WTC11 (cell line): Measurements from ENCODE around the gene LINC00305. TPM values are rescaled to one million over a fixed set of nuclear protein-coding genes. Genes with fewer than 3 reads are reported as not detected.

ENCODE experiments used
- ATAC-seq: fragments of 200-7000 bp; cut with Tn5 transposase; 2 replicates; pipeline ENCODE4 v1.10.0; 2021; ENCODE audit warnings: mild to moderate bottlenecking, moderate library complexity
- CTCF ChIA-PET: fragments of 300-600 bp; sonication (Branson Sonifier 250); formaldehyde crosslinking; loops from one replicate; lab custom pipeline; 2021; ENCODE audit warnings: antibody characterized with exemption; lab: Charles Lee
- POLR2A ChIA-PET: fragments of 350-600 bp; sonication (Branson Sonifier 250); formaldehyde crosslinking; loops from one replicate; lab custom pipeline; 2021; ENCODE audit warnings: antibody characterized with exemption; lab: Charles Lee
- DNase-seq: peaks from one replicate; pipeline ENCODE4 v3.0.0; 2021; ENCODE audit warnings: low spot score
- H3K27ac Mint-ChIP-seq: 2 replicates; pipeline ENCODE4 v1.8.0; 2021; ENCODE audit warnings: mixed read lengths
- H3K27me3 Mint-ChIP-seq: 2 replicates; pipeline ENCODE4 v1.8.0; 2021; ENCODE audit warnings: low read depth, mild to moderate bottlenecking, moderate library complexity, mixed read lengths
- H3K36me3 Mint-ChIP-seq: 2 replicates; pipeline ENCODE4 v1.8.0; 2021; ENCODE audit warnings: mixed read lengths
- H3K4me1 Mint-ChIP-seq: 2 replicates; pipeline ENCODE4 v1.8.0; 2022; ENCODE audit warnings: mixed read lengths
- H3K4me3 Mint-ChIP-seq: 2 replicates; pipeline ENCODE4 v1.8.0; 2021; ENCODE audit warnings: mild to moderate bottlenecking, moderate library complexity, mixed read lengths
- H3K9me3 Mint-ChIP-seq: 2 replicates; pipeline ENCODE4 v1.8.0; 2021; ENCODE audit warnings: mixed read lengths
- ATF1 ChIP-seq: sonication (generic); formaldehyde crosslinking; IDR thresholded peaks from 2 replicates; pipeline ENCODE4 v1.8.1; 2023; ENCODE audit warnings: mild to moderate bottlenecking, moderate library complexity, missing genetic modification reagents
- CREB1 ChIP-seq: sonication (generic); formaldehyde crosslinking; IDR thresholded peaks from 2 replicates; pipeline ENCODE4 v1.8.0; 2023; ENCODE audit warnings: mild to moderate bottlenecking, missing genetic modification reagents
- CREM ChIP-seq: sonication (generic); formaldehyde crosslinking; IDR thresholded peaks from 2 replicates; pipeline ENCODE4 v1.8.1; 2022; ENCODE audit warnings: mild to moderate bottlenecking, missing genetic modification reagents, moderate library complexity
- ETV6 ChIP-seq: sonication (generic); formaldehyde crosslinking; IDR thresholded peaks from 2 replicates; pipeline ENCODE4 v1.8.1; 2022; ENCODE audit warnings: mild to moderate bottlenecking, missing genetic modification reagents
- FOXK1 ChIP-seq: sonication (generic); formaldehyde crosslinking; IDR thresholded peaks from 2 replicates; pipeline ENCODE4 v1.8.0; 2022; ENCODE audit warnings: mild to moderate bottlenecking, moderate library complexity, missing genetic modification reagents
- GRHL2 ChIP-seq: fragments of 250-450 bp; sonication (Bioruptor Pico); IDR thresholded peaks from 2 replicates; pipeline ENCODE4 v1.8.0; 2022; ENCODE audit warnings: mild to moderate bottlenecking, moderate library complexity; ENCODE audit not compliant: insufficient replicate concordance, severe bottlenecking
- GTF2I ChIP-seq: fragments of 250-450 bp; sonication (Bioruptor Pico); conservative IDR thresholded peaks from 2 replicates; pipeline ENCODE4 v1.4.0; 2021; ENCODE audit warnings: mild to moderate bottlenecking
- JUN ChIP-seq: sonication (generic); formaldehyde crosslinking; IDR thresholded peaks from 2 replicates; pipeline ENCODE4 v1.8.0; 2023; ENCODE audit warnings: mild to moderate bottlenecking, missing genetic modification reagents
- KAT7 ChIP-seq: sonication (generic); formaldehyde crosslinking; IDR thresholded peaks from 2 replicates; pipeline ENCODE4 v1.8.1; 2023; ENCODE audit warnings: missing genetic modification reagents, mild to moderate bottlenecking, borderline replicate concordance
- MYBL2 ChIP-seq: sonication (generic); formaldehyde crosslinking; IDR thresholded peaks from 2 replicates; pipeline ENCODE4 v1.8.1; 2023; ENCODE audit warnings: mild to moderate bottlenecking, moderate library complexity, missing genetic modification reagents
- NR1H2 ChIP-seq: sonication (generic); formaldehyde crosslinking; IDR thresholded peaks from 2 replicates; pipeline ENCODE4 v1.9.0; 2021; ENCODE audit warnings: mild to moderate bottlenecking, moderate library complexity, missing genetic modification reagents
- NR2C2 ChIP-seq: sonication (generic); formaldehyde crosslinking; IDR thresholded peaks from 2 replicates; pipeline ENCODE4 v1.8.0; 2022; ENCODE audit warnings: mild to moderate bottlenecking, missing genetic modification reagents
- PRRX2 ChIP-seq: fragments of 250-450 bp; sonication (Bioruptor Pico); IDR thresholded peaks from 2 replicates; pipeline ENCODE4 v1.8.0; 2021; ENCODE audit warnings: mild to moderate bottlenecking
- SOX15 ChIP-seq: fragments of 250-450 bp; sonication (Bioruptor Pico); IDR thresholded peaks from 2 replicates; pipeline ENCODE4 v1.9.0; 2021; ENCODE audit warnings: mild to moderate bottlenecking
- ZNF263 ChIP-seq: sonication (generic); formaldehyde crosslinking; IDR thresholded peaks from 2 replicates; pipeline ENCODE4 v1.8.1; 2022; ENCODE audit warnings: low read depth, mild to moderate bottlenecking, moderate library complexity, missing genetic modification reagents
- ZNF317 ChIP-seq: sonication (generic); formaldehyde crosslinking; IDR thresholded peaks from 2 replicates; pipeline ENCODE4 v1.8.1; 2023; ENCODE audit warnings: low read depth, mild to moderate bottlenecking, moderate library complexity, missing genetic modification reagents, borderline replicate concordance
- ZNF396 ChIP-seq: fragments of 250-450 bp; sonication (Bioruptor Pico); IDR thresholded peaks from 2 replicates; pipeline ENCODE4 v1.8.0; 2021; ENCODE audit warnings: mild to moderate bottlenecking, moderate library complexity, borderline replicate concordance
- ZNF423 ChIP-seq: fragments of 250-450 bp; sonication (Bioruptor Pico); IDR thresholded peaks from 2 replicates; pipeline ENCODE4 v2.1.2; 2022; ENCODE audit warnings: mild to moderate bottlenecking, moderate library complexity
- ZNF671 ChIP-seq: fragments of 250-450 bp; sonication (Bioruptor Pico); IDR thresholded peaks from 2 replicates; pipeline ENCODE4 v1.8.0; 2021; ENCODE audit warnings: mild to moderate bottlenecking
- total RNA-seq: library from RNA; stranded (reverse); gene quantifications from 3 replicates; pipeline ENCODE4 v1.2.3, GENCODE V29; 2021
- TF ChIP-seq, protein P1 (sequence below): sonication (generic); formaldehyde crosslinking; IDR thresholded peaks from 2 replicates; pipeline ENCODE4 v1.8.0; 2022; ENCODE audit warnings: mild to moderate bottlenecking, missing genetic modification reagents
- TF ChIP-seq, protein P2 (sequence below): sonication (generic); formaldehyde crosslinking; IDR thresholded peaks from 2 replicates; pipeline ENCODE4 v1.8.0; 2022; ENCODE audit warnings: mild to moderate bottlenecking, missing genetic modification reagents
- TF ChIP-seq, protein P3 (sequence below): fragments of 250-450 bp; sonication (Bioruptor Pico); IDR thresholded peaks from 2 replicates; pipeline ENCODE4 v1.9.0; 2021; ENCODE audit warnings: mild to moderate bottlenecking
- TF ChIP-seq, protein P4 (sequence below): sonication (generic); formaldehyde crosslinking; IDR thresholded peaks from 2 replicates; pipeline ENCODE4 v1.8.1; 2023; ENCODE audit warnings: mild to moderate bottlenecking, moderate library complexity, missing genetic modification reagents
- TF ChIP-seq, protein P5 (sequence below): fragments of 250-450 bp; sonication (Bioruptor Pico); IDR thresholded peaks from 2 replicates; pipeline ENCODE4 v2.1.2; 2022; ENCODE audit warnings: mild to moderate bottlenecking, moderate library complexity
- TF ChIP-seq, protein P6 (sequence below): sonication (generic); formaldehyde crosslinking; IDR thresholded peaks from 2 replicates; pipeline ENCODE4 v1.8.1; 2023; ENCODE audit warnings: mild to moderate bottlenecking, missing genetic modification reagents, moderate library complexity

Gene LINC00305
- total RNA-seq, 1 experiment from 2014 or later, result not detected

DNA sequence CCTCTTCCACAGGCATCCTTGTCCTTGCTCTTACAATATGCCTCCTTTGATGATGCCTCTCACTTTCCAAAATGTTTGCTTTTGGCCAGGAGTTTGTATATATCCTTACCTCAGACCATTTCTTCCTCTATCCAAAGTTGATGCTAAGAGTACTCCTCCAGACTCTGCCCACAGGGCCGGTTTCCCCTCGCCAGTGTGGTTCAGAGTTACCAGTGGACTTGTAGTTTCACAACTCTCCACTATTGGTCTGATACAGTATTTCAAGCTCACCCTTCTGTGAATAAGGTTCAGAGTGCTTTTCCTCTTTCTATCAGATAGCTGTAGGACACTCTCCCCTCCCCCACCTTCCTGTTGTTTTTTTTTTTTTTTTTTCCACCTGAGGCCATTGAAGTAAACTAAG, 42.2 kb upstream of the LINC00305 start:
- DNase-seq (no peak), ATAC-seq (no peak)
- TF ChIP-seq ZNF263 (CRISPR knock-in tag), result no peak
- no peak for TF ChIP-seq JUN (CRISPR knock-in tag)
- no peaks in the 10 kb centered on the region for H3K9me3 Mint-ChIP-seq
- ChIA-PET CTCF (no interaction called here), POLR2A (no interaction called here)
- H3K36me3 Mint-ChIP-seq, result no peaks in the 10 kb centered on the region
- peaks cover 9% of the 10 kb centered on the region for H3K4me1 Mint-ChIP-seq
- no peaks in the 10 kb centered on the region for H3K27me3 Mint-ChIP-seq
- H3K4me3 Mint-ChIP-seq, result no peak overlapping the region
- no peak overlapping the region for H3K27ac Mint-ChIP-seq

DNA sequence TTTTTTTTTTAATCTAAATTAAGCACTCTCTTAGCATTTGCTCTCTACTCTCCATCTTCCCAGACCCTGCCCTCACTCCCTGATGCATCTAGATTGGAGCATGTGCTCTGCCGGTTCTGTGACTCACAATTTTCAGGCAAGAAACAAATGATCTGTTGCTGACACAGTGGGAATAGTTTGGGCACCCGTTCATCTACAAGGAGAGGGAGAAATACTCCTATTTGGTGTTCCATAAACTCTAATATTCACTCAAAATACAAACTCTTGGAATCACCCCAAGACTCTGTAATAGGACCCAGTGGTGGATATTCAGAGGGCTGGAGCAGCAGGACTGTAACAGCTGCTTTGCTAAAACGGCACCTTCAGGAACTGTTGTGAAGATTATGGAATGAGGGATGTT, 37.1 kb upstream of the LINC00305 start:
- H3K36me3 Mint-ChIP-seq, result no peaks in the 10 kb centered on the region
- DNase-seq (no peak), ATAC-seq (no peak)
- no peaks in the 10 kb centered on the region for H3K27me3 Mint-ChIP-seq
- ChIA-PET POLR2A (no interaction called here), CTCF (no interaction called here)
- peaks cover 31% of the 10 kb centered on the region for H3K4me1 Mint-ChIP-seq
- TF ChIP-seq PRRX2 (no peak), ZNF423 (CRISPR knock-in tag) (no peak), MYBL2 (CRISPR knock-in tag) (no peak), GRHL2 (CRISPR knock-in tag) (no peak), FOXK1 (CRISPR knock-in tag) (no peak), JUN (CRISPR knock-in tag) (no peak), GTF2I (CRISPR knock-in tag) (no peak), NR2C2 (CRISPR knock-in tag) (no peak), ZNF671 (no peak)
- TF ChIP-seq, protein P1, sequence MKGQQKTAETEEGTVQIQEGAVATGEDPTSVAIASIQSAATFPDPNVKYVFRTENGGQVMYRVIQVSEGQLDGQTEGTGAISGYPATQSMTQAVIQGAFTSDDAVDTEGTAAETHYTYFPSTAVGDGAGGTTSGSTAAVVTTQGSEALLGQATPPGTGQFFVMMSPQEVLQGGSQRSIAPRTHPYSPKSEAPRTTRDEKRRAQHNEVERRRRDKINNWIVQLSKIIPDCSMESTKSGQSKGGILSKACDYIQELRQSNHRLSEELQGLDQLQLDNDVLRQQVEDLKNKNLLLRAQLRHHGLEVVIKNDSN (CRISPR knock-in tag), result no peak
- TF ChIP-seq, protein P2, sequence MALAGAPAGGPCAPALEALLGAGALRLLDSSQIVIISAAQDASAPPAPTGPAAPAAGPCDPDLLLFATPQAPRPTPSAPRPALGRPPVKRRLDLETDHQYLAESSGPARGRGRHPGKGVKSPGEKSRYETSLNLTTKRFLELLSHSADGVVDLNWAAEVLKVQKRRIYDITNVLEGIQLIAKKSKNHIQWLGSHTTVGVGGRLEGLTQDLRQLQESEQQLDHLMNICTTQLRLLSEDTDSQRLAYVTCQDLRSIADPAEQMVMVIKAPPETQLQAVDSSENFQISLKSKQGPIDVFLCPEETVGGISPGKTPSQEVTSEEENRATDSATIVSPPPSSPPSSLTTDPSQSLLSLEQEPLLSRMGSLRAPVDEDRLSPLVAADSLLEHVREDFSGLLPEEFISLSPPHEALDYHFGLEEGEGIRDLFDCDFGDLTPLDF (CRISPR knock-in tag), result no peak
- TF ChIP-seq, protein P3, sequence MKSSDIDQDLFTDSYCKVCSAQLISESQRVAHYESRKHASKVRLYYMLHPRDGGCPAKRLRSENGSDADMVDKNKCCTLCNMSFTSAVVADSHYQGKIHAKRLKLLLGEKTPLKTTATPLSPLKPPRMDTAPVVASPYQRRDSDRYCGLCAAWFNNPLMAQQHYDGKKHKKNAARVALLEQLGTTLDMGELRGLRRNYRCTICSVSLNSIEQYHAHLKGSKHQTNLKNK (CRISPR knock-in tag), result no peak
- TF ChIP-seq, protein P4, sequence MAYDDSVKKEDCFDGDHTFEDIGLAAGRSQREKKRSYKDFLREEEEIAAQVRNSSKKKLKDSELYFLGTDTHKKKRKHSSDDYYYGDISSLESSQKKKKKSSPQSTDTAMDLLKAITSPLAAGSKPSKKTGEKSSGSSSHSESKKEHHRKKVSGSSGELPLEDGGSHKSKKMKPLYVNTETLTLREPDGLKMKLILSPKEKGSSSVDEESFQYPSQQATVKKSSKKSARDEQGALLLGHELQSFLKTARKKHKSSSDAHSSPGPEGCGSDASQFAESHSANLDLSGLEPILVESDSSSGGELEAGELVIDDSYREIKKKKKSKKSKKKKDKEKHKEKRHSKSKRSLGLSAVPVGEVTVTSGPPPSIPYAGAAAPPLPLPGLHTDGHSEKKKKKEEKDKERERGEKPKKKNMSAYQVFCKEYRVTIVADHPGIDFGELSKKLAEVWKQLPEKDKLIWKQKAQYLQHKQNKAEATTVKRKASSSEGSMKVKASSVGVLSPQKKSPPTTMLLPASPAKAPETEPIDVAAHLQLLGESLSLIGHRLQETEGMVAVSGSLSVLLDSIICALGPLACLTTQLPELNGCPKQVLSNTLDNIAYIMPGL (CRISPR knock-in tag), result no peak
- TF ChIP-seq, protein P5, sequence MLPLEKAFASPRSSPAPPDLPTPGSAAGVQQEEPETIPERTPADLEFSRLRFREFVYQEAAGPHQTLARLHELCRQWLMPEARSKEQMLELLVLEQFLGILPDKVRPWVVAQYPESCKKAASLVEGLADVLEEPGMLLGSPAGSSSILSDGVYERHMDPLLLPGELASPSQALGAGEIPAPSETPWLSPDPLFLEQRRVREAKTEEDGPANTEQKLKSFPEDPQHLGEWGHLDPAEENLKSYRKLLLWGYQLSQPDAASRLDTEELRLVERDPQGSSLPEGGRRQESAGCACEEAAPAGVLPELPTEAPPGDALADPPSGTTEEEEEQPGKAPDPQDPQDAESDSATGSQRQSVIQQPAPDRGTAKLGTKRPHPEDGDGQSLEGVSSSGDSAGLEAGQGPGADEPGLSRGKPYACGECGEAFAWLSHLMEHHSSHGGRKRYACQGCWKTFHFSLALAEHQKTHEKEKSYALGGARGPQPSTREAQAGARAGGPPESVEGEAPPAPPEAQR, result no peak
- TF ChIP-seq, protein P6, sequence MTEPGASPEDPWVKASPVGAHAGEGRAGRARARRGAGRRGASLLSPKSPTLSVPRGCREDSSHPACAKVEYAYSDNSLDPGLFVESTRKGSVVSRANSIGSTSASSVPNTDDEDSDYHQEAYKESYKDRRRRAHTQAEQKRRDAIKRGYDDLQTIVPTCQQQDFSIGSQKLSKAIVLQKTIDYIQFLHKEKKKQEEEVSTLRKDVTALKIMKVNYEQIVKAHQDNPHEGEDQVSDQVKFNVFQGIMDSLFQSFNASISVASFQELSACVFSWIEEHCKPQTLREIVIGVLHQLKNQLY (CRISPR knock-in tag), result no peak
- no peak overlapping the region for H3K27ac Mint-ChIP-seq
- no peak overlapping the region for H3K4me3 Mint-ChIP-seq
- H3K9me3 Mint-ChIP-seq, result no peaks in the 10 kb centered on the region

DNA sequence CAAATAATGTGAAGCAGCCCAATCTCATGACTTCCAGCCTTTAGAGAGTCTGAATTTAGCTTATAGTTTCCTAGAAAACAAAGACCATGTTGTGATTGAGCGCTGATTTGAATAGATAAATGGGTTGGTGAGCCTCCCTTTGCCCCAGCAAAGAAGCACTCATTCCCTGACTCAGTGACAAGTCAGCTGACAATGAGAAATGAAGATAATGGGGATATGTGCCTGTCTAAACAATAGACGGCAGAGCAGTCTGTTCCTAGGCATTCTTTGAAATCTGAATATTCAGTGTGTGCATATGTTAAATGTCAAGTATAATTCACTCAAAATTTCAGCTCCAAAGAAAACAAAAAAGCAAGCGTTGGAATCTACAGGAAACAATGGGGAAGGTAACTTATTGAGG, 34.8 kb upstream of the LINC00305 start:
- Mint-ChIP-seq H3K36me3 (no peaks in the 10 kb centered on the region), H3K4me1 (peaks cover 30% of the 10 kb centered on the region), H3K27me3 (no peaks in the 10 kb centered on the region), H3K4me3 (no peak overlapping the region), H3K9me3 (no peaks in the 10 kb centered on the region), H3K27ac (no peak overlapping the region)
- ChIA-PET POLR2A (no interaction called here), CTCF (interaction anchor here (0.5 to 1.2 kb wide), 2 partner anchors 49 to 72 kb away, joined by 3 read pairs; no protein-coding TSS in a partner anchor)
- ATAC-seq, result no peak
- no peak for DNase-seq
- TF ChIP-seq SOX15, result no peak
- TF ChIP-seq ZNF396 (CRISPR knock-in tag), result no peak
- TF ChIP-seq ATF1 (CRISPR knock-in tag), result no peak
- TF ChIP-seq CREM, result no peak
- TF ChIP-seq ZNF263 (CRISPR knock-in tag), result no peak
- no peak for TF ChIP-seq NR1H2 (CRISPR knock-in tag)
- TF ChIP-seq, protein P5, result no peak
- TF ChIP-seq CREB1 (CRISPR knock-in tag), result no peak
- no peak for TF ChIP-seq KAT7 (CRISPR knock-in tag)
- no peak for TF ChIP-seq GTF2I (CRISPR knock-in tag)
- no peak for TF ChIP-seq ZNF317 (CRISPR knock-in tag)
- no peak for TF ChIP-seq ETV6
